ENCODE results near the gene SUGCT. TPM values are rescaled to one million over a fixed set of nuclear protein-coding genes. Genes with fewer than 3 reads are reported as not detected.

SUGCT gene
- total and polyA plus RNA-seq, 10 donors: 1.4 to 13.6 (median 2.5) TPM

DNA sequence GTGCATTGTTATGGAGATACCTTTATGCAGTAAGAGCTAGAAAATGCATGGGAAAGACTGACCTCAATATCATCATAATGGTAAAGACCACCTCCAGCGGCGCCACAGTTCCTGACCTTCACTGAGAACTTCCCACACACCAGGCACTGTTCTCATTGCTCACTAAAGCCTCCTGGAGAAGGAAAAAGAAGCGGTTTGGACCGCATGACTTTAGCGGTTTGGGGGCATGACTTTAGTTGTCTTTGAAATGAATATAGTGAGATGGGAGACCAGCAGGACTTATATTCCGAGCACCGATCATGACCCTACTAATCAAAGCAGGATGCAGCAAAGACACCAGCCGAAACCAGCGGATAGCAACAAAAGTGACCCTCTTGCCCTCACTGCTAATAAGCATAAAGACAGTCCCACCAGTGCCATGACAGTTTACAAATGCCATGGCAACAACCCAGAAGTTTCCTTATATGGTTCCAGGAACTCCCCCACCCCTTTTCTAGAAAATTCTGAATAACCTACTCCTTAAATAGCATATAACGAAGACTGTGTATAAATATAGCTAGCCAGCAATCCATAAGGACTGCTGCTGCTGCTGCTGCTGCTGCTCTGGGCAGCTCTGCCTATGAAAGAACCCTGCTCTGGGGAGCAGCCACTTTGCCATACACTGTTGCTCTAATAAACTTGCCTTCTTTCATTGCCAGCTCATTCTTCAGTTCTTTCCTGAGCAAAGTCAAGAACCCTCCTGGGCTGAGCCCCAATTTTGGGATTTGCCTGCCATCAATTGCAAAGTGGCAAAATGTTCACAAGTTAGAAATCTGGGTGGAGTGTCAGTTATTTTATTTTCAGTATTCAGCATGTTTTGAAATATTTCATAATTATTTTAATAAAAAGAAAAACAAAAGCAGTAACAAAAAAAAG, 694.1 kb downstream of the SUGCT start:
- intact Hi-C loops (cut with DNase I; ENCODE audit: low total_unique reads): no loop called here
- Histone ChIP-seq H3K27me3 (replicated peaks in 1 of 7) (no peaks in the 10 kb centered on the region), H3K4me1 (no peaks in the 10 kb centered on the region), H3K4me3 (no peak overlapping the region), H3K36me3 (no peaks in the 10 kb centered on the region), H3K9me3 (no peaks in the 10 kb centered on the region), H3K27ac (no peak overlapping the region)
- DNase-seq: no peak
- TF ChIP-seq, protein P1, sequence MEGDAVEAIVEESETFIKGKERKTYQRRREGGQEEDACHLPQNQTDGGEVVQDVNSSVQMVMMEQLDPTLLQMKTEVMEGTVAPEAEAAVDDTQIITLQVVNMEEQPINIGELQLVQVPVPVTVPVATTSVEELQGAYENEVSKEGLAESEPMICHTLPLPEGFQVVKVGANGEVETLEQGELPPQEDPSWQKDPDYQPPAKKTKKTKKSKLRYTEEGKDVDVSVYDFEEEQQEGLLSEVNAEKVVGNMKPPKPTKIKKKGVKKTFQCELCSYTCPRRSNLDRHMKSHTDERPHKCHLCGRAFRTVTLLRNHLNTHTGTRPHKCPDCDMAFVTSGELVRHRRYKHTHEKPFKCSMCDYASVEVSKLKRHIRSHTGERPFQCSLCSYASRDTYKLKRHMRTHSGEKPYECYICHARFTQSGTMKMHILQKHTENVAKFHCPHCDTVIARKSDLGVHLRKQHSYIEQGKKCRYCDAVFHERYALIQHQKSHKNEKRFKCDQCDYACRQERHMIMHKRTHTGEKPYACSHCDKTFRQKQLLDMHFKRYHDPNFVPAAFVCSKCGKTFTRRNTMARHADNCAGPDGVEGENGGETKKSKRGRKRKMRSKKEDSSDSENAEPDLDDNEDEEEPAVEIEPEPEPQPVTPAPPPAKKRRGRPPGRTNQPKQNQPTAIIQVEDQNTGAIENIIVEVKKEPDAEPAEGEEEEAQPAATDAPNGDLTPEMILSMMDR (IDR thresholded peaks at IDR 0.05 in 8 of 11, conservative IDR thresholded peaks at IDR 0.05 in 3 of 11): no peak
- TF ChIP-seq POLR2AphosphoS5 (IDR thresholded peaks at IDR 0.05) (no peak), POLR2A (IDR thresholded peaks at IDR 0.05) (no peak)
- WGBS, 5 donors: 89 to 95% (median 94%) methylated on average over 10 of the region's 10 CpGs

GRCh38 chr7:40833191-40833887, 698.5 kb downstream of the SUGCT start:
- WGBS, 5 donors: 78 to 86% (median 82%) methylated on average over 3 of the region's 3 CpGs
- intact Hi-C loops (cut with DNase I; ENCODE audit: low total_unique reads): no loop called here
- H3K9me3 ChIP-seq: no peaks in the 10 kb centered on the region
- H3K4me1 ChIP-seq: no peaks in the 10 kb centered on the region
- DNase-seq: no peak
- H3K27ac ChIP-seq: no peak overlapping the region
- H3K27me3 ChIP-seq (replicated peaks in 1 of 7): no peaks in the 10 kb centered on the region
- H3K36me3 ChIP-seq: no peaks in the 10 kb centered on the region
- H3K4me3 ChIP-seq: no peak overlapping the region
- TF ChIP-seq, protein P1 (IDR thresholded peaks at IDR 0.05 in 8 of 11, conservative IDR thresholded peaks at IDR 0.05 in 3 of 11): no peak
- TF ChIP-seq POLR2A (IDR thresholded peaks at IDR 0.05) (no peak), POLR2AphosphoS5 (IDR thresholded peaks at IDR 0.05) (no peak)

DNA sequence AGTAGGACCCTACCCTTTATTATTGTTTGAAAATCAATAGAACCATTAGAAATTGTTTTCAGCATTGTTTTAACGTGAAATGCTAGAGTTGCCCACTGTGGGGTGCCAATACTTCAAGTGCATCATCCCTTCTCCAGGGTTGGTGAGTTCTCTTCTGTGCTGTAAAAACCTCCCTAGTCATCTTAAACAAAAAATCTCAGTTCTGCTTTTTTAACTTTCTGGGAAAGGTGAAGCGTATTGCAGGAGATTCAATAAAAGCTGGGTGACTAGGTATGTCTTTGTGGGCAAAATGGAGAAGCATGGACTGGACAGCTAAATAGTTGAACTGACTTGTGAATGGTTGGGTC, 699.1 kb downstream of the SUGCT start:
- no peaks in the 10 kb centered on the region for H3K36me3 ChIP-seq
- H3K9me3 ChIP-seq: no peaks in the 10 kb centered on the region
- no peak overlapping the region for H3K4me3 ChIP-seq
- intact Hi-C loops (cut with DNase I; ENCODE audit: low total_unique reads): no loop called here
- no peaks in the 10 kb centered on the region for H3K27me3 ChIP-seq (replicated peaks in 1 of 7)
- no peaks in the 10 kb centered on the region for H3K4me1 ChIP-seq
- no peak for DNase-seq
- WGBS, 5 donors: 46 to 69% (median 54%) methylated on average over 2 of the region's 2 CpGs
- H3K27ac ChIP-seq: no peak overlapping the region
- TF ChIP-seq, protein P1 (IDR thresholded peaks at IDR 0.05 in 8 of 11, conservative IDR thresholded peaks at IDR 0.05 in 3 of 11): no peak
- TF ChIP-seq POLR2AphosphoS5 (IDR thresholded peaks at IDR 0.05) (no peak), POLR2A (IDR thresholded peaks at IDR 0.05) (no peak)

- peaks cover 0 to 17% (median 10%) of the 10 kb centered on the region in 8 donors for H3K9me3 ChIP-seq
- intact Hi-C loops (cut with DNase I; ENCODE audit: low total_unique reads): no loop called here
- H3K36me3 ChIP-seq: no peaks in the 10 kb centered on the region
- DNase-seq: no peak
- H3K27ac ChIP-seq: no peak overlapping the region
- no peaks in the 10 kb centered on the region for H3K27me3 ChIP-seq (replicated peaks in 1 of 7)
- no peak overlapping the region for H3K4me3 ChIP-seq
- WGBS, 5 donors: 17 to 72% (median 44%) methylated on average over 6 of the region's 6 CpGs
- no peaks in the 10 kb centered on the region for H3K4me1 ChIP-seq
- TF ChIP-seq, protein P1 (IDR thresholded peaks at IDR 0.05 in 8 of 11, conservative IDR thresholded peaks at IDR 0.05 in 3 of 11): no peak
- TF ChIP-seq POLR2AphosphoS5 (IDR thresholded peaks at IDR 0.05): no peak
- TF ChIP-seq POLR2A (IDR thresholded peaks at IDR 0.05): no peak
These were observed 701.4 kb downstream of the SUGCT start for GRCh38 chr7:40836218-40836617.
